Measurements from ENCODE around the gene NKAIN2.

Gene NKAIN2

GRCh38 chr6:123928529-123928928 lies 124.9 kb downstream of the NKAIN2 start:
- no peak overlapping the region for H3K4me3 ChIP-seq (ENCODE audit: control insufficient read depth, low read depth, low read length)
- DNase-seq (ENCODE audit: low read depth): no peak
- TF ChIP-seq CTCF (conservative IDR thresholded peaks at IDR 0.05; ENCODE audit: control insufficient read depth, insufficient read depth, low read depth, low read length): no peak

- H3K4me3 ChIP-seq (ENCODE audit: control insufficient read depth, low read depth, low read length): no peak overlapping the region
- no peak for DNase-seq (ENCODE audit: low read depth)
- TF ChIP-seq CTCF (conservative IDR thresholded peaks at IDR 0.05; ENCODE audit: control insufficient read depth, insufficient read depth, low read depth, low read length): no peak
Observed at GRCh38 chr6:123931928-123932327, 128.3 kb downstream of the NKAIN2 start.

- no peak for DNase-seq (ENCODE audit: low read depth)
- H3K4me3 ChIP-seq (ENCODE audit: control insufficient read depth, low read depth, low read length): no peak overlapping the region
- TF ChIP-seq CTCF (conservative IDR thresholded peaks at IDR 0.05; ENCODE audit: control insufficient read depth, insufficient read depth, low read depth, low read length): no peak
Observed at GRCh38 chr6:123940551-123940950, 136.9 kb downstream of the NKAIN2 start.

- no peak for DNase-seq (ENCODE audit: low read depth)
- no peak overlapping the region for H3K4me3 ChIP-seq (ENCODE audit: control insufficient read depth, low read depth, low read length)
- no peak for TF ChIP-seq CTCF (conservative IDR thresholded peaks at IDR 0.05; ENCODE audit: control insufficient read depth, insufficient read depth, low read depth, low read length)
Observed at GRCh38 chr6:123941855-123942254, 138.2 kb downstream of the NKAIN2 start.

GRCh38 chr6:123945386-123945785 lies 141.7 kb downstream of the NKAIN2 start:
- H3K4me3 ChIP-seq (ENCODE audit: control insufficient read depth, low read depth, low read length): no peak overlapping the region
- TF ChIP-seq CTCF (conservative IDR thresholded peaks at IDR 0.05; ENCODE audit: control insufficient read depth, insufficient read depth, low read depth, low read length): no peak
- DNase-seq (ENCODE audit: low read depth): no peak

- TF ChIP-seq CTCF (conservative IDR thresholded peaks at IDR 0.05; ENCODE audit: control insufficient read depth, insufficient read depth, low read depth, low read length): no peak
- DNase-seq (ENCODE audit: low read depth): no peak
- H3K4me3 ChIP-seq (ENCODE audit: control insufficient read depth, low read depth, low read length): no peak overlapping the region
Observed at GRCh38 chr6:123953920-123954319, 150.3 kb downstream of the NKAIN2 start.

- TF ChIP-seq CTCF (conservative IDR thresholded peaks at IDR 0.05; ENCODE audit: control insufficient read depth, insufficient read depth, low read depth, low read length): no peak
- no peak for DNase-seq (ENCODE audit: low read depth)
- H3K4me3 ChIP-seq (ENCODE audit: control insufficient read depth, low read depth, low read length): no peak overlapping the region
Observed at GRCh38 chr6:123956492-123957139, 153.0 kb downstream of the NKAIN2 start.

Measured in fibroblast of mammary gland (primary cell).